ENCODE measurements around the gene RFXAP.

RFXAP gene

GRCh38 chr13:36817996-36818803 lies 822 bp upstream of the RFXAP start:
- no peak for DNase-seq (ENCODE audit: low read depth in 2 of 2)

GRCh38 chr13:36819739-36820090 lies 693 bp downstream of the RFXAP start:
- DNase-seq (ENCODE audit: low read depth in 2 of 2) = peak in 1 of 2 donors; percentile 5

GRCh38 chr13:36820222-36820621 lies 1.2 kb downstream of the RFXAP start:
- no peak for DNase-seq (ENCODE audit: low read depth in 2 of 2)

- DNase-seq (ENCODE audit: low read depth in 2 of 2) = no peak
These were observed 3.8 kb downstream of the RFXAP start for GRCh38 chr13:36822785-36823184.

- DNase-seq (ENCODE audit: low read depth in 2 of 2) = no peak
These were observed 10.7 kb downstream of the RFXAP start for GRCh38 chr13:36829753-36830152.

GRCh38 chr13:36831291-36831690 lies 12.3 kb downstream of the RFXAP start:
- DNase-seq (ENCODE audit: low read depth in 2 of 2) = no peak

GRCh38 chr13:36834299-36834698 lies 15.3 kb downstream of the RFXAP start:
- DNase-seq (ENCODE audit: low read depth in 2 of 2) = no peak

GRCh38 chr13:36837354-36838092 lies 18.5 kb downstream of the RFXAP start:
- DNase-seq (ENCODE audit: low read depth in 2 of 2) = no peak

GRCh38 chr13:36839281-36839680 lies 20.3 kb downstream of the RFXAP start:
- DNase-seq (ENCODE audit: low read depth in 2 of 2) = no peak

- DNase-seq (ENCODE audit: low read depth in 2 of 2) = no peak
These were observed 21.0 kb downstream of the RFXAP start for GRCh38 chr13:36839981-36840380.

GRCh38 chr13:36840718-36841250 lies 21.8 kb downstream of the RFXAP start:
- no peak for DNase-seq (ENCODE audit: low read depth in 2 of 2)

- DNase-seq (ENCODE audit: low read depth in 2 of 2) = no peak
These were observed 22.4 kb downstream of the RFXAP start for GRCh38 chr13:36841391-36841790.

GRCh38 chr13:36847606-36848005 lies 28.6 kb downstream of the RFXAP start:
- no peak for DNase-seq (ENCODE audit: low read depth in 2 of 2)

- no peak for DNase-seq (ENCODE audit: low read depth in 2 of 2)
These were observed 29.4 kb downstream of the RFXAP start for GRCh38 chr13:36848199-36848982.

GRCh38 chr13:36850790-36851438 lies 31.9 kb downstream of the RFXAP start:
- no peak for DNase-seq (ENCODE audit: low read depth in 2 of 2)

- no peak for DNase-seq (ENCODE audit: low read depth in 2 of 2)
These were observed 38.2 kb downstream of the RFXAP start for GRCh38 chr13:36857253-36857652.

GRCh38 chr13:36858290-36858689 lies 39.3 kb downstream of the RFXAP start:
- DNase-seq (ENCODE audit: low read depth in 2 of 2) = no peak

GRCh38 chr13:36859259-36859658 lies 40.2 kb downstream of the RFXAP start:
- DNase-seq (ENCODE audit: low read depth in 2 of 2) = no peak

GRCh38 chr13:36862002-36862685 lies 43.1 kb downstream of the RFXAP start:
- DNase-seq (ENCODE audit: low read depth in 2 of 2) = no peak

- no peak for DNase-seq (ENCODE audit: low read depth in 2 of 2)
These were observed 43.7 kb downstream of the RFXAP start for GRCh38 chr13:36862722-36863121.

- DNase-seq (ENCODE audit: low read depth in 2 of 2) = no peak
These were observed 46.2 kb downstream of the RFXAP start for GRCh38 chr13:36865265-36865664.
